Fibroblast of villous mesenchyme (primary cell): ENCODE results near the gene SALL1. TPM values are rescaled to one million over a fixed set of nuclear protein-coding genes. Genes with fewer than 3 reads are reported as not detected.

Source experiments
- DNase-seq: peaks from one replicate; pipeline ENCODE4 v3.0.0-alpha.2; 2010; ENCODE audit warnings: low read depth
- H3K4me3 ChIP-seq: 2 replicates; pipeline ENCODE4 v1.5.1; 2011; ENCODE audit warnings: low read depth, mild to moderate bottlenecking, low read length
- CTCF ChIP-seq: IDR thresholded peaks from 2 replicates; pipeline ENCODE4 v1.5.1; 2012; ENCODE audit warnings: low read depth, mild to moderate bottlenecking, low read length; ENCODE audit not compliant: insufficient read depth
- total RNA-seq: library from RNA; depleted of rRNA; stranded (reverse); fragments of >200 nt; gene quantifications from 2 replicates; pipeline ENCODE4 v1.2.3, GENCODE V29; 2012

The SALL1 gene
- total RNA-seq, 1 donor, result 3.5 TPM

GRCh38 chr16:51093726-51094280 is 57.3 kb downstream of the SALL1 start:
- H3K4me3 ChIP-seq, result no peak overlapping the region
- no peak for DNase-seq
- no peak for TF ChIP-seq CTCF
